Lung (tissue), 12 donors: Measurements from ENCODE around the gene CCDC178. TPM values are rescaled to one million over a fixed set of nuclear protein-coding genes. Genes with fewer than 3 reads are reported as not detected.

Experiments
- ATAC-seq: fragments of 200-7000 bp; cut with Tn5 transposase; one replicate; pipeline ENCODE4 v1.9.1; 2020; ENCODE audit warnings: moderate number of reproducible peaks; ENCODE audit not compliant: insufficient read depth, low FRiP score
- DNase-seq, 3 donors: peaks; one replicate each; pipeline ENCODE4 v3.0.0-alpha.2; 2013 to 2017
- H3K27ac ChIP-seq, 2 donors: one replicate each; pipeline ENCODE4 v1.5.1; 2013; ENCODE audit warnings: mild to moderate bottlenecking in 2 of 2, moderate library complexity in 2 of 2, control low read depth in 1 of 2, inconsistent platforms in 1 of 2, low read depth in 1 of 2, low read length in 1 of 2
- H3K27me3 ChIP-seq, 3 donors: one replicate each; pipeline ENCODE4 v1.5.1; 2013; ENCODE audit warnings: low read length in 2 of 3; ENCODE audit not compliant: control insufficient read depth in 3 of 3, insufficient read depth in 3 of 3
- H3K36me3 ChIP-seq, 4 donors: one replicate each; pipeline ENCODE4 v1.5.1; 2013; ENCODE audit warnings: low read length in 4 of 4, mild to moderate bottlenecking in 1 of 4, moderate library complexity in 1 of 4; ENCODE audit not compliant: control insufficient read depth in 4 of 4, insufficient read depth in 4 of 4
- H3K4me1 ChIP-seq, 5 donors: one replicate each; pipeline ENCODE4 v1.5.1; 2013; ENCODE audit warnings: low read length in 5 of 5, mild to moderate bottlenecking in 2 of 5, moderate library complexity in 1 of 5; ENCODE audit not compliant: control insufficient read depth in 5 of 5, insufficient read depth in 5 of 5
- H3K4me3 ChIP-seq: one replicate; pipeline ENCODE4 v1.5.1; 2013; ENCODE audit warnings: mild to moderate bottlenecking, control low read depth, moderate library complexity
- H3K9ac ChIP-seq, 2 donors: one replicate each; pipeline ENCODE4 v1.5.1; 2013; ENCODE audit warnings: low read length in 2 of 2, control low read depth in 1 of 2; ENCODE audit not compliant: insufficient read depth in 1 of 2
- H3K9me3 ChIP-seq, 4 donors: one replicate each; pipeline ENCODE4 v1.5.1; 2013; ENCODE audit warnings: low read length in 3 of 4, mild to moderate bottlenecking in 1 of 4, moderate library complexity in 1 of 4; ENCODE audit not compliant: control insufficient read depth in 4 of 4, insufficient read depth in 3 of 4
- WGBS, 2 donors: extraction: QIAGEN DNeasy Blood & Tissue Kit; methylation state at CpG; one replicate each; pipeline ENCODE4 v1.1.7; 2013; 5-methylcytosine and 5-hydroxymethylcytosine counted together
- polyA plus RNA-seq, 2 donors: library from polyadenylated mRNA; stranded (reverse); fragments of 200-250 nt; gene quantifications; one replicate each; pipeline ENCODE4 v1.2.1, GENCODE V29; 2013
- total RNA-seq, 2 donors: library from RNA; depleted of rRNA in 1 of 2; stranded (reverse); fragments of >200 nt in 1 of 2; gene quantifications; one replicate each; pipeline ENCODE4 v1.2.1, GENCODE V29; 2014 to 2021
- TF ChIP-seq, protein P1 (sequence below): IDR thresholded peaks from 2 replicates; pipeline ENCODE4 v1.5.1; 2012; ENCODE audit warnings: mild to moderate bottlenecking; ENCODE audit errors: control extremely low read depth, extremely low read depth
- donor health status: control.
- donor health status: control.
- donor health status: Bipolar disorder and iron deficiency.
- donor health status: healthy.
- donor health status: DM: yes; HTN: yes; CAD: no.

The CCDC178 gene
- total and polyA plus RNA-seq, 4 donors, result 0.08 to 1.1 (median 0.77) TPM

DNA sequence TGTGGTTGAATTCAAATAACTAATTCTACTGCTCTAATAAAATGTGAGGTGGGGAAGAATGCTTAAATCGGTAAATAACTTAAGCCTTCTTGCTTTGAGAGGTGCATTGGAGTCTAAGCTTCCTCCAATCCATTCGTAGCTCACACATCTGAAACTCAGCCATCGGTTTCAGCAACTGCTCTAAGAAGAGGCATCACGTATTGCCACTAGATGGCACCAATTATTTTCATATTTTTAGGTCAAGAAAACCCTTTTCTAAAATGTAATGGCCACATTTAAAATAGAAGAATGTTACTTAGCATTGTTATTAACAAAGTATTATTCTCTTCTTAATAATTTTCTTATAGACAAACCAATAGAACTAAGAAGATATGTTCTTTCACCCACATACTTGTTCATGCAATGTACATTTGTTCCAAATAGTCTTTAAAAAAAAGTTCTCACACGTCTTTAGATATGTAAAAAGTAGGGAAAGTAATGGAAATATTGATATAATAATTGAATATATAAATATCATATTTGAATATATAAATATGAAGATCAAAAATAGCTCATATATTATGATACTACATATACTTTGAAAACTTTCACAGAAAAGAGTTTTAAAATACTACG, 229.8 kb downstream of the CCDC178 start:
- 31 to 33% methylated on average over 6 of the region's 6 CpGs for WGBS, 2 donors
- Histone ChIP-seq H3K27ac (no peak overlapping the region), H3K9ac (no peak overlapping the region), H3K4me3 (no peak overlapping the region), H3K4me1 (no peaks in the 10 kb centered on the region), H3K27me3 (no peaks in the 10 kb centered on the region), H3K9me3 (no peaks in the 10 kb centered on the region), H3K36me3 (no peaks in the 10 kb centered on the region)
- TF ChIP-seq, protein P1, sequence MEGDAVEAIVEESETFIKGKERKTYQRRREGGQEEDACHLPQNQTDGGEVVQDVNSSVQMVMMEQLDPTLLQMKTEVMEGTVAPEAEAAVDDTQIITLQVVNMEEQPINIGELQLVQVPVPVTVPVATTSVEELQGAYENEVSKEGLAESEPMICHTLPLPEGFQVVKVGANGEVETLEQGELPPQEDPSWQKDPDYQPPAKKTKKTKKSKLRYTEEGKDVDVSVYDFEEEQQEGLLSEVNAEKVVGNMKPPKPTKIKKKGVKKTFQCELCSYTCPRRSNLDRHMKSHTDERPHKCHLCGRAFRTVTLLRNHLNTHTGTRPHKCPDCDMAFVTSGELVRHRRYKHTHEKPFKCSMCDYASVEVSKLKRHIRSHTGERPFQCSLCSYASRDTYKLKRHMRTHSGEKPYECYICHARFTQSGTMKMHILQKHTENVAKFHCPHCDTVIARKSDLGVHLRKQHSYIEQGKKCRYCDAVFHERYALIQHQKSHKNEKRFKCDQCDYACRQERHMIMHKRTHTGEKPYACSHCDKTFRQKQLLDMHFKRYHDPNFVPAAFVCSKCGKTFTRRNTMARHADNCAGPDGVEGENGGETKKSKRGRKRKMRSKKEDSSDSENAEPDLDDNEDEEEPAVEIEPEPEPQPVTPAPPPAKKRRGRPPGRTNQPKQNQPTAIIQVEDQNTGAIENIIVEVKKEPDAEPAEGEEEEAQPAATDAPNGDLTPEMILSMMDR, result no peak
- peak; percentile 14 to 73 (median 69) for DNase-seq
- ATAC-seq, result no peak

DNA sequence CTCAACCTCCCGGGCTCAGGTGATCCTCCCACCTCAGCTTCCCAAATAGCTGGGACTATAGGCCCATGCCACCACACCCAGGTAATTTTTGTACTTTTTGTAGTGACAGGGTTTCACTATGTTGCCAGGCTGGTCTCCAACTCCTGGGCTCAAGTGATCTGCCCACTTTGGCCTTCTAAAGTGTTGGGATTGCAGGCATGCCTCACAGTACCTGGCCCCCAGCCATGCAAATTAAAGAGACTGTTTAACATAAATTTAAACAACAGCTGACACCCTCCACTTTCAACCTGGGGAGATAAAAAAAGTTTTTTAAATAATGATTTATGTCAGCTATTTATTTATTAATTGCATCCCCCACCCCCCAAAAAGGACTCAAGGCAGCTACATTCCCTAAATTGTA, 234.7 kb downstream of the CCDC178 start:
- ATAC-seq (no peak), DNase-seq (no peak)
- Histone ChIP-seq H3K36me3 (no peaks in the 10 kb centered on the region), H3K27me3 (no peaks in the 10 kb centered on the region), H3K27ac (no peak overlapping the region), H3K4me3 (no peak overlapping the region), H3K9me3 (no peaks in the 10 kb centered on the region), H3K9ac (no peak overlapping the region), H3K4me1 (peaks cover 0 to 9% (median 0%) of the 10 kb centered on the region in 5 donors)
- TF ChIP-seq, protein P1, result no peak
- 76 to 90% methylated on average over 1 of the region's 1 CpG for WGBS, 2 donors

DNA sequence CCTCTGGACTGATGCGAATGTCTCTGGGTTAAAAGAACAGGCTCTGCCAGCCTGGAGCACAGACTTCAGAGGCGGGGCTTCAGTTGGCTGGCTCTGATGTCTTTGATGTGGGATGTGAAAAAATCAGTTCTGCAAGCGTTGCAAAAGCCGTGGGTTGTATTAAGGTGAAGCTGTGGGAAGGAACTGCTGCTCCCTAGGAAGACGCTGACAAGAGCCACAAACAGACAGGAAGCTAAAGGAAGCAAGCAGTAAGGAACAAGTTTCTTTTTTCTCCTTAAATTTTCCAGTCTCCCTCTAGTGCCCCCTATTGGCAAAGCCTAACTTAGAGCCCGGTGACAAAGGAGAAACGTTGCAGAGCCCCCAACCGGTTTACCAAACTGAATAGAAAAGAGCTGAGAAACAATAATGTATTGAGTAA, 239.0 kb downstream of the CCDC178 start:
- ATAC-seq (no peak), DNase-seq (peak; percentile 48 to 84 (median 83))
- Histone ChIP-seq H3K4me3 (no peak overlapping the region), H3K9me3 (no peaks in the 10 kb centered on the region), H3K36me3 (no peaks in the 10 kb centered on the region), H3K27ac (no peak overlapping the region), H3K27me3 (no peaks in the 10 kb centered on the region), H3K9ac (no peak overlapping the region), H3K4me1 (peaks cover 0 to 9% (median 0%) of the 10 kb centered on the region in 5 donors)
- 7 to 13% methylated on average over 8 of the region's 8 CpGs for WGBS, 2 donors
- TF ChIP-seq, protein P1, result no peak

DNA sequence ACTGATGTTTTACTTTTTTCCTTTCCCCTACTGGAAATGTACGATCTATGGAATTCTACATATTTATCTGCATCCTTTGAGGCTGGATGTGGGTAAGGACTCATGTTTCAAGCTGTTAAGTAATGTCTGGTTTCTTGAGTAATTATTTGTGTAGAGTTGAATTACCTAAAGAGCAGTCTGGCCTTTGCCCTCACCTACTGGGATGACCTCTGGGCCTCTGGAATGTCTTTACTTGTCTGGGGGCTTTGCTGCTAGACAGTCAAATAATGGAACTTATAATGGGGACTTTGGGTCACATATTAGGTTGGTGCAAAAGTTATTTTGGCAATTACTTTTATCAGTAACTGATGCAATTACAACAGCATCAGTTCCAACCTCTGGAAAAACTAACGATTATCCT, 244.7 kb downstream of the CCDC178 start:
- DNase-seq, result no peak
- H3K4me3 ChIP-seq, result no peak overlapping the region
- no peaks in the 10 kb centered on the region for H3K27me3 ChIP-seq
- H3K9ac ChIP-seq, result no peak overlapping the region
- no peaks in the 10 kb centered on the region for H3K4me1 ChIP-seq
- TF ChIP-seq, protein P1, result no peak
- no peak overlapping the region for H3K27ac ChIP-seq
- WGBS, 2 donors, result 75 to 84% methylated on average over 2 of the region's 2 CpGs
- no peaks in the 10 kb centered on the region for H3K36me3 ChIP-seq
- H3K9me3 ChIP-seq, result no peaks in the 10 kb centered on the region
- no peak for ATAC-seq
